ENCODE data around the gene ZSCAN21.
A peak's percentile ranks its signal among the peaks of the same experiment; 100 is the strongest.

ZSCAN21 gene

GRCh38 chr7:100029596-100029995, 20.0 kb upstream of the ZSCAN21 start:
- no peak for DNase-seq

DNA sequence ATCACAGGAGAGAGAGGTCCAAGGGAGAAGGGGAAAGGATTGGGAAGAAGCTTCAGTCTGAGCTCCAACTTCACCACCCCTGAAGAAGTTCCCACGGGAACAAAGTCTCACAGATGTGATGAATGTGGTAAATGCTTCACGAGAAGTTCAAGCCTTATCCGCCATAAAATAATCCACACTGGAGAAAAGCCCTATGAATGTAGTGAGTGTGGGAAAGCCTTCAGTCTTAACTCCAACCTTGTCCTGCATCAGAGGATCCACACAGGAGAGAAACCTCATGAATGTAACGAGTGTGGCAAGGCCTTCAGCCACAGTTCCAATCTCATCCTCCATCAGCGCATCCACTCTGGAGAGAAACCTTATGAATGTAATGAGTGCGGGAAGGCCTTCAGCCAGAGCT, 16.0 kb upstream of the ZSCAN21 start:
- DNase-seq, result no peak

- DNase-seq, result no peak
Observed at GRCh38 chr7:100034871-100035510, 14.6 kb upstream of the ZSCAN21 start.

- DNase-seq, result peak in 1 of 2 donors; percentile 46
Observed at GRCh38 chr7:100035876-100036275, 13.7 kb upstream of the ZSCAN21 start.

DNA sequence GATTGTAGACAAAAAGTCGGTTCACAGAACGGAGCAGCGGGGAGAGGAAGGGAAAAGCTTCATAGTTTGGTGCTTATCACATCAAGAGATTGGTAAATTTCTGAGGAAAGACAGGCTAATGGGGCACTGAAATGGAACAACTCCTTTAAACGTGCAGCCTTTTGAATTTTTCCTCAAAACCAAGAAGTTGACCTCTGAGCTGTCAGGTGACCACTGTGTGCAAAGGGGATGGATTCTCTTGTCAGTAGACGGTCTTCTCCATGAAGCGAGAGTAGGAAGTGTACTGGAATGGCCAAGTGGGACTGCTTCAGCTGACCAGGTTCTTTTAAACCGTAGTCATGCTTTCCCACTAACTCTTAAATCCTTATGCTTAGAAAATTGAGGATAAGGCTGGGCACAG, 11.2 kb upstream of the ZSCAN21 start:
- no peak for DNase-seq

GRCh38 chr7:100040575-100040974, 9.0 kb upstream of the ZSCAN21 start:
- DNase-seq, result no peak

- peak; percentile 34 to 38 for DNase-seq
Observed at GRCh38 chr7:100044718-100045117, 4.9 kb upstream of the ZSCAN21 start.

- no peak for DNase-seq
Observed at GRCh38 chr7:100048680-100049079, 894 bp upstream of the ZSCAN21 start.

DNA sequence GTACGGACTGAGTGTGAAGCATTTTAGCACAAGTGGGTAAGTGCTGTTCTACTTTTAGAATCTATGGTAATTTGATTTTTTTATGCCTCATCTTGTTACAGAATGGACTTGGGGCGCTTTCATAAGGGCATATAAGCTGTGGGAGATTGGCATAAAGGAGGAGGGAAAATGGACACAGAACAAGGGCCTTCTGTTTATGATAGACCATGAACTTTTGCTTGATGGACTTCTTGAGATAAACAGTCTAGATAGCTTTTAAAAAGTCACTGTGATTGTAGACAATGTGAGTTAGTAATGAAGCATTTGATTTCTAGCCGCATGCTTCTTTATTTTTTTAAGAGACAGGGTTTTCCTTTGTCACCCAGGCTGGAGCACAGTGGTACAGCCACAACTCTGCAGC, 2.0 kb downstream of the ZSCAN21 start:
- DNase-seq, result no peak

DNA sequence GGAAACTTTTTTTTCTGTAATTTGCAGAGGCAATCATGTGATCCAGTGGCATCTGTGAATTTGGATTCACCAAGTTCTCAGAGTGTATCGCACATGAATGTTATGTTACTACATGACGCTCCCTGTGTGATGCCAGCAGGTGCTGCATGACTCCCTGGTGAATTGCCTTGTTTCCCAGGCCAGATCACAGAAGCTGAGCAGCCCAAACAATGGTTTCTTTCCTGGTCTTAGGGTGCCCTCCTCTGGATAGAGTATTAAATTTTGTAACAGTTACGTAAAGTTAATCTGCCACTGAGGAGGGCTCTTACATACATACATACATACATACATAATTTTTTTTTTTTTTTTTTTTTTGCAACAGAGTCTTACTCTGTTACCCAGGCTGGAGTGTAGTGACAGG, 3.6 kb downstream of the ZSCAN21 start:
- peak; percentile 49 to 72 for DNase-seq

DNA sequence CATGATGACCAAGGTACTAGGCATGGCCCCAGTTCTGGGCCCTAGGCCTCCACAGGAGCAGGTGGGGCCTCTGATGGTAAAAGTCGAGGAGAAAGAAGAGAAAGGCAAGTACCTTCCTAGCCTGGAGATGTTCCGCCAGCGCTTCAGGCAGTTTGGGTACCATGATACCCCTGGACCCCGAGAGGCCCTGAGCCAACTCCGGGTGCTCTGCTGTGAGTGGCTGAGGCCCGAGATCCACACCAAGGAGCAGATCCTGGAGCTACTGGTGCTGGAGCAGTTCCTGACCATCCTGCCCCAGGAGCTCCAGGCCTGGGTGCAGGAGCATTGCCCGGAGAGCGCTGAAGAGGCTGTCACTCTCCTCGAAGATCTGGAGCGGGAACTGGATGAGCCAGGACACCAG, 7.4 kb downstream of the ZSCAN21 start:
- DNase-seq, result no peak

DNA sequence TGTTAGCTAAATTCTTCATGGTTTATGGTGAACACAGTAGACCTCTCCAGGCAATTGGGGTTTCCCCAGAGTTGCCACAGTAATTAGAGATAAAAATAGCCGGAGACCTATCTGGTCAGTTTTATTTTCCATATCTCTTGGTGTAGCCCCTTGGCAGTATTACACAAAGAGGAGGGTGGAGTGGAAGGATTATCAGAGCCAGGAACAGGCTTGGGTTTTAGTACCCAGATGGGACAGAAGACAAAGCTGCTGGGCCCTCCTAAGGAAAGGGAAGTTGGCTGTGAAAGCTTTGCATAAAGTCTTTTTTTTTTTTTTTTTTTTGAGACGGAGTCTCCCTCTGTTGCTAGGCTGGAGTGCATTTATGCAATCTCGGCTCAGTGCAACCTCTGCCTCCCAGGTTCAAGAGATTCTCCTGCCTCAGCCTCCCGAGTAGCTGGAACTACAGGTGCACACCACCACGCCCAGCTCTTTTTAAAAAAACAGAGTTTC, 9.7 kb downstream of the ZSCAN21 start:
- no peak for DNase-seq

GRCh38 chr7:100061518-100062193, 12.1 kb downstream of the ZSCAN21 start:
- DNase-seq, result no peak

DNA sequence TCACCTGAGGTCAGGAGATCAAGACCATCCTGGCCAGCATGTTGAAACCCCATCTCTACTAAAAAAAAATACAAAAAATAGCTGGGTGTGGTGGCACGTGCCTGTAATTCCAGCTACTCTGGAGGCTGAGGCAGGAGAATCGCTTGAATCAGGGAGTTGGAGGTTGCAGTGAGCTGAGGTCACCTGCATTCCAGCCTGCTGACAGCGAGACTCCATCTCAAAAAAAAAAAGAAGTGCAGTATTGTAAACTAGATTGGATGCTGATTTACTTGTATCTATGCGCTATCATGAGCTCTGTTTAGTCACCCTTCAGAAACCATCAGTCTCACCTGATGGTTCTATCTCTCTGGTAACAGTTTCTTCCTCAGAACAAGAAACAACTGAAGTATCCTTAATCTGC, 13.8 kb downstream of the ZSCAN21 start:
- no peak for DNase-seq

DNA sequence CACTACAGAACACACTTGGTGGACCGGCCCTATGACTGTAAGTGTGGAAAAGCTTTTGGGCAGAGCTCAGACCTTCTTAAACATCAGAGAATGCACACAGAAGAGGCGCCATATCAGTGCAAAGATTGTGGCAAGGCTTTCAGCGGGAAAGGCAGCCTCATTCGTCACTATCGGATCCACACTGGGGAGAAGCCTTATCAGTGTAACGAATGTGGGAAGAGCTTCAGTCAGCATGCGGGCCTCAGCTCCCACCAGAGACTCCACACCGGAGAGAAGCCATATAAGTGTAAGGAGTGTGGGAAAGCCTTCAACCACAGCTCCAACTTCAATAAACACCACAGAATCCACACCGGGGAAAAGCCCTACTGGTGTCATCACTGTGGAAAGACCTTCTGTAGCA, 14.6 kb downstream of the ZSCAN21 start:
- peak in 1 of 2 donors; percentile 1 for DNase-seq

DNA sequence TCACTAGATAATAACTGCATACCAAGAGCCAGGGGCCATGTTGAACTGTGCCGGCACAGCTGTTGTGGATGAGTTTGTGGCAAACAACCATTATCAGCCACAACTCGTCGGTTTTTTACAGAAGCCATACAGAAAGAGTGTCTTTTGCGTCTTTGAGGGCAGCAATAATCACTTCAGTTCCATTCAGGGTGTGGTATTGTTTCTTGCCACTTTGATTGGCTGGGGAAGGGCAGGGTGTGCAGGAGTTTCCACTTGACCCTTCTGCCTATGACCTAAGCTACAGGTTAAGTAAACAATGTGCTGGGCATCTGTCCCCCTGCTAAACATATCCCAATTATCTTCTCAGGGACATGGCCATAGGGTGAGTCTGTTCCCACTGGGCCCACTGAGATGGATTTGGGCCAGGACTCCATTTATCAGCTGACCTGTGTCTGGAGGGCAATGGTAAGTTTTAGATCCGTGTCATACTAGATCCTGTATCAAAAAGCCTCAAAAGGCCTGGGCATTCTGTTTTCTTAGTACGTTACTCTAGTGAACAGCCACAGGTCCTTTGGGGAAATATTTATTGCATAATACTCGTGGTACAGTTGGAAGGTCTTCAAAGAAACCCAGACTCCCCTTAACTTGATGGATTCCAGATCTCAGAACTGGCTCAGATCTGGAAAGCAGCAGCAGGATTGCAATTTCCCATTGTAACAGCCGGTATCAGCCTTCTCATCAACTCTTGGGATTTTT, 16.0 kb downstream of the ZSCAN21 start:
- no peak for DNase-seq

DNA sequence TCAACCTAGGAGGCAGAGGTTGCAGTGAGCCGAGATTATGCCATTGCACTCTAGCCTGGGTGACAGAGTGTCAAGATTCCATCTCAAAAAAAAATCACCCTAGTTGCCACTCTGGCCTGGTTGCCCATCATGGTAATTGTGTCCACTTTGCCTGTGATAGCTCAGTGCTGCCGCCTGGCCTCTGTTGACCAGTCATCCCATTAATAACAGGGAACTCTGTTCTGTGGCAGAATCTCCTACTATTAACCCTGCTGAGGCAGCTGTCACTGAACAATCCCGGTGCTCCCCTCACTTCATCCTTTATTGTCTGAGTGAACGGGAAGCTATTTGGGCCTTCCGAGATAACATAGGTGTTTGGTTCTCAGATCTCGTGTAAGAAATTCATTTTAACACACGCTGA, 17.4 kb downstream of the ZSCAN21 start:
- DNase-seq, result no peak

- DNase-seq, result no peak
Observed at GRCh38 chr7:100069991-100070390, 20.4 kb downstream of the ZSCAN21 start.

DNA sequence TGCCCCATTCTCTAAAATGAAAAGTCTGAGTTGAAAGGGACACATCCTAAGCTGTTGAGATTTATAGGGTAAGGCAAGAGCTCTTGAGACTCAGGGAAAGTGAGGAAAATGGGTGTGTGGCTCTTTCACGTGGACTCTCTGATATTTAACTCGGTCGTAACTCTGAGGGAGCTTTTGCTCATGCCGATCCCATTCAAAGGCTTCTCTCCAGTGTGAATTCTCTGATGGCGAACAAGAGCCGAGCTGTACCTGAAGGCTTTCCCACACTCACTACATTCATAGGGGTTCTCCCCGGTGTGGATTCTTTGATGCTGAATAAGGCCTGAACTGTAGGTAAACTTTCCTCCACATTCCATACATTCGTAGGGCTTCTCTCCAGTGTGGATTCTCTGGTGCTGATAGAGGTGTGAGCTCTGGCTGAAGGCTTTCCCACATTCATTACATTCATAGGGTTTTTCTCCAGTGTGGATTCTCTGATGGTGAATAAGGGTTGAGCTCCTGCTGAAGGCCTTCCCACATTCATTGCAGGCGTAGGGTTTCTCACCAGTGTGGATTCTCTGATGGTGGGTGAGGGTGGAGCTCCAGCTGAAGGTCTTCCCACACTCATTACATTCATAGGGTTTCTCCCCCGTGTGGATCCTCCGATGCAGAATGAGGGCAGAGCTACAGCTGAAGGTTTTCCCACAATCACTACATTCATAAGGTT, 21.6 kb downstream of the ZSCAN21 start:
- DNase-seq, result no peak

DNA sequence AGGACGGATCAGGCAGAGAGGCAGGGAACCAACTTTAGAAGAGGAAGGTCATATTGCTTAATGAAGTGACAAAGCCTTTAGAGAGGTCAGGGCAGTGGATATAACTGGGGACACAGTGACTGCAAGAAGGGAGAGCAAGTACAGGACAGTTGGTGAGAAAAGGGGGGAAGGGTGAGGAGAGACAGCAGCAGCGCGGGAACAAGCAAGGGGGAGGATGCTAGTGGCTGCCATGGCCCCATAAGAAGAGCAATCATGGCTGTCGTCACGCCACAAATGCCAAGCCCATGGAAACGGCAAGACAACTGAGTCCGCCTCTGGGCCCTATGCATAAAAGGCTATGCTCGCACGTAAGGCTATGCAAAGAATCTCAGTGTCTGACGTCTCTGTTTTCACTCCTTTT, 22.9 kb downstream of the ZSCAN21 start:
- no peak for DNase-seq

GRCh38 chr7:100074841-100075240, 25.3 kb downstream of the ZSCAN21 start:
- no peak for DNase-seq

DNA sequence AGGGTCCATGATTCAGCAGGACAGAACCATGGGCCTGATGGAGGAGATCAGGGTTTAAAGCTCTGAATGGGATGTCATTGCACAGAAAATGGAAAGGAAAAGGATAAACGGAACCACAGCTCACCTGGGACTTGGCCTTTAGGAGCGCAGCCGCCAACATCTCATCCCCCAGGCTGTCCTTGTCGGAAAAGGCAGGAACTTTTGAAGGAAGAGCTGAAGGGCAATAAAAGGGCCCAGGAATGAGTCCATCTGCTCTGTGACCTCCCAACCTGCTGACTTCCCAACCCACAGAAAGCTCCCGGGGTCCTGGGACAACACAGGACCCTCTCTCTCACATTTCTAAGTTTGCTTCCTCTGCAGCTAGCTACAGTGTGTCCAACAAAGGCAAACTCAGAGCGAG, 25.8 kb downstream of the ZSCAN21 start:
- DNase-seq, result no peak

DNA sequence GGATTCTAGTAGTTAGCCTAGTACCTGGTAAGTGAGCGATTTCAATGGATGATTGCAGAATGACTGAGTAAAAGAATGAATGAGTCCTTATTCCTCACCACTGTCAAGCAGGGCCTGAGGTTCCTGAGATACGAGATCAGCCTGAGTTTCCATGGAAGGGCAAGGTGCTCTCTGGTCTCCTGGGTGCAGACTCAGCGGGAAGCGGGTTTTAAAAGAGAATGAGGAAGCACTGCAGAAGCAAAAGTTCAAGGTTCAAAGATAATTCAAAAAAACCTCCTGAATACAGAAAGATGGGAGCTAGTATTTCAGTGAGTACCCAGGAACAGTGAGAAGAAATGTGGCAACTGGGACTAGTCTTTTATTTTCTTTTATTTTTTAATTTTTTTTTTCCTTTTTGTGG, 27.6 kb downstream of the ZSCAN21 start:
- DNase-seq, result no peak

Data from inflammatory macrophage treated with lipopolysaccharide for 1 hour (primary cell).